HG03460 (cell line): ENCODE data around the gene SDE2.
"Not testable (repeated sequence)": the region's sequence is repeated elsewhere in the genome, so short reads cannot be mapped to it uniquely, and the experiment has no call there.

Source experiments
- ATAC-seq: cut with Tn5 transposase; IDR thresholded peaks from one replicate; pipeline ENCODE4 v1.9.1; 2021; ENCODE audit not compliant: unreplicated experiment

SDE2 gene

DNA sequence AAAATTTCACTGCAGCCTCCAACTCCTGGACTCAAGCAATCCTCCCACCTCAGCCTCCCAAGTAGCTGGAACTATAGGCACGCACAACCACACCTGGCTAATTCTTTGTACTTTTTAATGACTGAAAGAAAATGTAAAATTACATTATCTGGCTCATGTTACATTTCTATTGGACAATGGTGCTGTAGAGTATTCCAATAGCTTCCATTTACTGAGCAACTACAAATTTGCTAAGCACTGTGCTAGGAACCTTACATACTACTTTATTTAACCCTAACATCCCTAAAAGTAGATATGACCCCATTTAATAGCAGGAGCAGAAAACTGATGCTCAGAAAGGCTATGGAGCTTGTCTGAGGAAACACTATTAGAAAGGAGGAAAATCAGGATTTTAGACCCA is 19.7 kb downstream of the SDE2 start:
- no peak for ATAC-seq

DNA sequence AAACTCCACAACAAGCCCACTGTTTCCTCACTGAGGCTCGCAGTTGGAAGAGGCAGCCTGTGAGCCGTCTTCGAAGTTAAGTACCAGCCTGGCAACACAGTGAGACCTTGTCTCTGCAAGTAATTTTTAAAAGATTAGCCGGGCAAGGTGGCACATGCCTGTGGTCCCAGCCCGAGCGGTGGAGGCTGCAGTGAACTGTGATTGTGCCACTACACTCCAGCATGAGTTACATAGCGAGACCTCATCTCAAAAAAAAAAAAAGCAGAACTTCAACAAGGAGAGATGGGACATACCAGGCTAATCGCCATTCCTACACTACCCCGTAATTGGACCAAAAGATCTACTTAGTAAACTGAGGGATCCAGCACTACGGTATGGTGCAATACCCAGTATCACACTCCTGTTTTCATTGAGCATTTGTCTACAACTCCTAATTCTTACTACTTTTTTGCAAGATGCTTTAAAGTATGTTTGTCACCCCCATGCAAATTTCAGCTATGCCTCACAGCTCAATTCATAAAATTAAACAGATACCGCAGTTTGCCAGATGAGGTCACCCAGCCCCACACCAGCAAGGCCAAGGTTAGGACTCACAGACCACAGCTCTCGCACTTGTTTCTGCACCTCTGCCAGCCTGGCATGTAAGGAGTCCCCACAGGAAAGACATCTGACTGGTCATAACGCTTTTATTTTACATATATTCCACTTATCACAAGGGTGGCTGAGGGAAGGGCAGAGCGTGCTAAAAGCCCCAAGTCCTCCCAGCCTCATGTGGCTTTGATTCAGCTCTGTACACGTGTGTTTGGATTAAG is 21.0 kb downstream of the SDE2 start:
- peak; percentile 75 for ATAC-seq

DNA sequence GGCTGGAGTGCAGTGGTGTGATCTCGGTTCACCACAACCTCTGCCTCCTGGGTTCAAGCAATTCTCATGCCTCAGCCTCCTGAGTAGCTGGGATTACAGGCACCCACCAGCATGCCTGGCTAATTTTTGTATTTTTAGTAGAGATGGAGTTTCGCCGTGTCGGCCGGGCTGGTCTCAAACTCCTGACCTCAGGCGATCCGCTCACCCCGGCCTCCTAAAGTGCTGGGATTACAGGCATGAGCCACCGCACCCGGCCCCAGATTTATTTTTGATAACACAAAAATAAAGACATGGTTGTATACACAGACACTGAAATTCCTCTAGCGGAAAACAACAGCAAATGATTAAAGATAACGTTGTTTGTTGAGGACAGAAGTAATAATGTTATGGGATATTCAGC is 24.0 kb downstream of the SDE2 start:
- not testable (repeated sequence) for ATAC-seq

DNA sequence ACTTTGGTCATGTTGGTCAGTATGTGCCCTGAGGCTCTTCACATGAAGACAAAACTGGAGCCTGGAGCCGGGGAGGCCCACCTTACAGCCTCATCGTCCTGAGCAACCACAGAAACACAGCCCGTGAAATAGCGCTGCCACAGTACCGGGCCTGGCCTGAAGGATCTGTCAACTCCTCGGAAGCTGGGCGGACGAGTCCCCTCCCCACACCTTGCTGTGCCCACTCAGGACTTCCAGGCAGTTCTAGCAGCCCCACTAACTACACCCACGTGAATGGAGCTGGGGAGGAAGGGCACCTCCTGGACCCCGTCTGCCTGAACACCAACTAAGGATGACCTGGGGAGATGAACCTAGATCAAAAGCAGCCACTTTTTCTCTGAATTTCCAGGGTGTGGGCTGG is 24.7 kb downstream of the SDE2 start:
- ATAC-seq: no peak

DNA sequence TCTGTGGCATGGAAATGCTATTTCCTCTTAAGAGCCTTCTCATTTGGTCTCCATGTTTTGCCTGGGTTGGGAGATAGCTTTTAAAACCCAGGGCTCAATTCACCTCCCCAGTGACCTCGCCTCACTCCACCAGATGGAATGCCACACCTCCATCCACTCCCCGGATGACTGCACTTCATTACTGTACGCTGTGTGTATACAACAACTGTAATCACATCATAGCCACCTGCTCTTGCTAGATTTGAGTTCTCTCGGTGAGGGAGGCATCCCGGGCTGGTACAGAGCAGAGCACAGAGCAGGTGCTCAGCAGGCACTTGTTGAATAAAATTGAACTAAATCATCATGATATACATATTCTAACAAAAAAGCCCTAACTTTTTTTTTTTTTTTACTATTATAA is 26.0 kb downstream of the SDE2 start:
- ATAC-seq: no peak

DNA sequence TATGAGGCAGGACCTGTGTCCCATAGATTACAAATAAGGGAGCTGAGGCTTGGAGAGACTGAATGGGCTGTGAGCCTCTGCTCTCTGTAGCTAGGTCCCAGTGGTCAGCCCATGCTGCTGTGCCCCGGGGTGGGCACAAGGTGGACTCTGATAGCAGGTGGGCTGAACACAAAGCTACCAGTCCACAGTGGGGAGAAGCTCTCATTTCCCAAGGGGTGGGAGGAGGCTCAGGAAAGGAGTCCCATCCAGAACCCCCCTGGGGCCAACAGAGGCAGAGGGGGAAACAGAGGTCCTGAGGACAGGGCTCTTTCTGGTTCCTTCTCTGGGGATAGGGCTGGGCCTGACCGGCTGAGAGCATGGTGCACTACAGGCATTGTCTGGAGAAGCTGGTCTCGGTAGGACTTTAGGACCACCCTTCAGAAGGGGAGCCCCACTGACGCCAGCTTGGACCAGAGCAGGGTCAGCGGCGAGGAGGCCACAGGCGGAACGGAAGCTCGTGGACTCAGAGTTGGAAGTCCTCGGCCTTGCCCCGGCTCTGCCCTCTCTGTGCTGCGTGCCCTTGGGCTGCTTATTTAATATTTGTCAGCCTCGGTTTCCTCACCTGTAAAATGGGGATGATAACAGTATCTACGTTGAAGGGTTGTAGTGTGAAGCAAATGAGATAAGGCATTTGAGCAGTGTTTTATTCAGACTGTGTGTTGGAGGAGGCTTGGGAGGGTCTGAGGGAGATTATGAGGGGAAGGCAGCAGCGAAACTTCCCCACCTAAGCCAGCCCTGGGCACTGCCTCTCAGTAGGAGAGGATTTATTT is 26.6 kb downstream of the SDE2 start:
- ATAC-seq: no peak

DNA sequence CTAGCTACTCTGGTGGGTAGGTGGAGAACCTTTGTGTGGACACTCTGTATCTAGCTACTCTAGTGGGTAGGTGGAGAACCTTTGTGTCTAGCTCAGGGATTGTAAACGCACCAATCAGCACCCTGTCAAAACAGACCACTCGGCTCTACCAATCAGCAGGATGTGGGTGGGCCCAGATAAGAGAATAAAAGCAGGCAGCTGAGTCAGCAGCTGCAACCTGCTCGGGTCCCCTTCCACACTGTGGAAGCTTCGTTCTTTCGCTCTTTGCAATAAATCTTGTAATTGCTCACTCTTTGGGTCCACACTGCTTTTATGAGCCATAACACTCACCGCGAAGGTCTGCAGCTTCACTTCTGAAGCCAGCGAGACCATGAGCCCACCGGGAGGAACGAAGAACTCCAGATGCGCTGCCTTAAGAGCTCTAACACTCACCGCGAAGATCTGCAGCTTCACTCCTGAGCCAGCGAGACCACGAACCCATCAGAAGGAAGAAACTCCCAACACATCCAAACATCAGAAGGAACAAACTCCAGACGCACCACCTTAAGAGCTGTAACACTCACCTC is 28.5 kb downstream of the SDE2 start:
- ATAC-seq: not testable (repeated sequence)

DNA sequence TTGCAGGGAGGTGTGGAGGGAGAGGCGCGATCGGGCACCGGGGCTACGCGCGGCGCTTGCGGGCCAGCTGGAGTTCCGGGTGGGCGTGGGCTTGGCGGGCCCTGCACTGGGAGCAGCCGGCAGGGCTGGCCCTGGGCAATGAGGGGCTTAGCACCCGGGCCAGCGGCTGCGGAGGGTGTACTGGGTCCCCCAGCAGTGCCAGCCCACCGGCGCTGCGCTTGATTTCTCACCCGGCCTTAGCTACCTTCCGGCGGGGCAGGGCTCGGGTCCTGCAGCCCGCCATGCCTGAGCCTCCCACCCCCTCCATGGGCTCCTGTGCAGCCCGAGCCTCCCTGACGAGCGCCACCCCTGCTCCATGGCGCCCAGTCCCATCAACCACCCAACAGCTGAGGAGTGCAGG is 29.4 kb downstream of the SDE2 start:
- ATAC-seq: not testable (repeated sequence)

DNA sequence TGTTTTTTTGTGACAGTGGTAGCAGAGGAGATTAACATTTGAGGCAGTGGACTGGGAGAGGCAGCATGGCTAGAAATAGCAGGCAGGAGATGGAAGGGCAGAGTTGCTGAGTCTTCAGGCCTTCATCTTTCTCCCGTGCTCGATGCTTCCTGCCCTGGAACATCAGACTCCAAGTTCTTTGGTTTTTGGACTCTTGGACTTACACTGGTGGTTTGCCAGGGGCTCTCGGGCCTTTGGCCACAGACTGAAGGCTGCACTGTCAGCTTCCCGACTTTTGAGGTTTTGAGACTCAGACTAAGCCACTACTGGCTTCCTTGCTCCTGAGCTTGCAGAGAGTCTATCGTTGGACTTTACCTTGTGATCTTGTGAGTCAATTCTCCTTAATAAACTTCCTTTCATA is 33.9 kb downstream of the SDE2 start:
- no peak for ATAC-seq

DNA sequence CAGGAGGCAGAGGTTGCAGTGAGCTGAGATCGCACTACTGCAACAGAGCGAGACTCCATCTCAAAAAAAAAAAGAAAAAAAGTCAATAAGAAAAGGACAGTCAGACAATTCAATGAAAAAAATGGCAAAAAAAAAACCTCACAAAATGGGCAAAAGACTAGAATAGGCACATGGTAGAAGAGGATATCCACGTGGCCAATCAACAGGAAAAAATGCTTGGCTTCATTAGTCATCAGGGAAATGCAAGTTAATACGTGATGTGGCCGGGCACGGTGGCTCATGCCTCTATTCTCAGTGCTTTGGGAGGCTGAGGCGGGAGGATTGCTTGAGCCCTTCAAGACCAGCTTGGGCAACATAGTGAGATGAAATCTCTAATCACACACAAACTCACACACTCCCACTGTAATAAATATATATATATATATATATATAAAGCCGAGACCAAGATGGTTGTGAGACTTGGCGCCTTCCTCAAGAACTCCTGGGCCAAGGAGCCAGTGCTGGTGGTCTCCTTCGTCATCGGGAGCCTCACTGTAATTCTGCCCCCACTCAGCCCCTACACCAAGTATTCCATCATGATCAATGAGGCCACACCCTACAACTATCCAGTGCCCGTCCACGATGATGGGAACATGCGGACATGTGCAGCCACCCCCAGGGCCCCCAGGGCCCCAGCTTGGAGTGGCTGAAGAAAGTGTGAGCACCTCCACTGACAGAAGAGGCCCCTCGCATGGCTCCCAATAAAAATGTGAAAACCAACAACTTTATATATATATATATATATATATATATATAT is 35.2 kb downstream of the SDE2 start:
- no peak for ATAC-seq

DNA sequence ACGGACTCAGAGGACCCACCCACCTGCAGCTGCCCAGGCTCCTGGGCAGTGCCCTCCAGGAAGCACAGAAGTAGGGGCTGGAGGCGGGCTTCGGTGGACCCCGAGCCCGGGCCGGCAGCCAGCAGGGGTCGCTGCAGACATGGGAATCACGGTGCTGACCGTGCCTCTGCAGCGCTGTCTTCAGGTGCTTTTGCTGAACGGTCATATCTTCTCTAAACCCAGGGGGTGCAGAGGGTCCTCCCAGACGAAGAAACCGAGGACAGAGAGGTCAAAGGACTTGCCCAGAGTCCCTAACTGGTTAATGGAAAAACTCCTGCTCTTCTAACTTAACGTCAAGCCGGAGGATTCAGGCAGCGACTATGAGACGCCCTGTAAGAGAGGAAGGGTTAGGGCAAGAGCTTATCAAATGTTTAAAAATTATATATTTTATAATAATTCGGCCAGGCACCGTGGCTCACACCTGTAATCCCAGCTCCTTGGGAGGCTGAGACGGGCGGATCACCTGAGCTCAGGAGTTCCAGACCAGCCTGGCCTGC is 36.6 kb downstream of the SDE2 start:
- peak; percentile 79 for ATAC-seq

DNA sequence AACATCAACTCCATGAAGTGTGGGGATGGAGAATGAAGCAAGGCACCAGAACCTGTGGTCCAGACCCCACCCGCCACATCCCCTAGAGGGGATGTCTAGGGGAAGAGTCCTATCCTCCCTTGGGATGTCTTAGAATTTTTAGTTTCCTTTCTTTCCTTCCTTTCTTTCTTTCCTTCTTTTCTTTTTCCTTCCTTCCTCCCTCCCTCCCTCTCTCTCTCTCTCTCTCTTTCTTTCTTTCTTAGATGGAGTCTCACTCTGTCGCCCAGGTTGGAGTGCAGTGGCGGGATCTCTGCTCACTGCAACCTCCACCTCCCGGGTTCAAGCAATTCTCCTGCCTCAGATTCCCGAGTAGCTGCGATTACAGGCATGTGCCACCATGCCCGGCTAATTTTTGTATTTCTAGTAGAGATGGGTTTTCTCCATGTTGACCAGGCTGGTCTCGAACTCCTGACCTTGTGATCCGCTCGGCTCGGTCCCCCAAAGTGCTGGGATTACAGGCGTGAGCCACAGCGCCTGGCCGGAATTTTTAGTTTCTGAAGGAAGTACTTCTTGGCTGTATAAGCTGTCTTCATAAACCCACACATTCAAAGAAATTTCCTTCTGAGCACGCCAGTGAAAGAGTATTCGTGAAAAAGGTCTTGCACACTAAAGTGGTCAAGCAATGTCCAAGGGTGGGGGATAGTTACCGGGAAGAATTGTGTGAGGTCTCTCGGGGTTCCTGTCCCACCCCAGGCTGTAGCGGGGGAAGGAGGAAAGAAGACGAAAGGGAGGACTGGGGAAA is 37.3 kb downstream of the SDE2 start:
- ATAC-seq: no peak

DNA sequence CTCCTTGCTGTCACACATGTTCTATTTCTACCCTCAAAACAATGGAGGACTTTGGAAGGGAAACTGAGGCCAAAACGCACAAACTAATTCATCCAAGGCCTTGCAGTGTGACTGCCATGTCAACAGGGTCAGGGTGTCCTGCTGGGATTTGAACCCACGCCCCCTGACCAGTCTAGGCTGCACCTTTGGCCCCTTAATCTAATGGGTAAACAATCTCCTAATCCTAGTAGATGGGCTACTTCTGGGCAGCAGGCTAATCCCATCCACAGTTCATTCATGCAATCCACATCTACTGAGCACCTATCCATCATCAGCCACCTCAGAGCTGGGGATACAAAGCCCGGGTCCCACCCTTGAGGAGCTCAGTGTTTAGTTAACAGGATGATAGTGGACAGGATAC is 41.1 kb downstream of the SDE2 start:
- ATAC-seq: no peak

DNA sequence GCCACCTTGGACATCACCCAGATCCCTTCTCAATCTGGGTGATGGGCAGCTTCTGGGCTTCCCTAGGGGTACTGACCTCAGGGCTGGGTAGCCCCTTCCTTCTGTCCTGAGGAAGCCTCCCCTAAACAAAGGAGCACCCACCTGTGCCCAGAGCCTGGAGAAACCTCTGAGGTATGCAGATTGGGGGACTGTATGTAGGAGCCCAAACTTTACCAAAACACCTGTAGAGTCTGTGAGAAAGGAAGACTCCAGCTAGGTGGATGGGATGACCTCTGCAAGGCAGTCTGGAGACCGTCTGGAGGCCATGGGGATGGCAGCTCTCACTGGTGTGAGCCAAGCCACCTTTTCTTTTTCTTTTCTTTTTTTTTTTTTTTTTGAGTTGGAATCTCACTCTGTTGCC is 44.4 kb downstream of the SDE2 start:
- no peak for ATAC-seq

DNA sequence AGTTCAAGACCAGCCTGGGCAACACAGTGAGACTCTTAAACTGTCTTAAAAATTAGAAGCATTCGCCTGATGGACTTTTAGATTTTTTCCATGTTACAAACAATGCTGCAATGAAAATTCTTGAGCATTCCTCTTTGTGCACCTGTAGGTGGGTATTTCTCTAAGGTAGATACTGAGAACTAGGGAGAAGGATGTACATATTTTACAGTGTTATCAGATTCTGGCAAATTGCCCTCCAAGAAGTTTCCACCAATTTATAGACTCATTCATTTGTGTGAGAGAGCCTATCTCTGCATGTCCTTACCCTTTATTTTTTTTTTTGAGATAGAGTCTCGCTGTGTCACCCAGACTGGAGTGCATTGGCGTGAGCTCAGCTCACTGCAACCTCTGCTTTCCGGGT is 45.8 kb downstream of the SDE2 start:
- ATAC-seq: no peak

DNA sequence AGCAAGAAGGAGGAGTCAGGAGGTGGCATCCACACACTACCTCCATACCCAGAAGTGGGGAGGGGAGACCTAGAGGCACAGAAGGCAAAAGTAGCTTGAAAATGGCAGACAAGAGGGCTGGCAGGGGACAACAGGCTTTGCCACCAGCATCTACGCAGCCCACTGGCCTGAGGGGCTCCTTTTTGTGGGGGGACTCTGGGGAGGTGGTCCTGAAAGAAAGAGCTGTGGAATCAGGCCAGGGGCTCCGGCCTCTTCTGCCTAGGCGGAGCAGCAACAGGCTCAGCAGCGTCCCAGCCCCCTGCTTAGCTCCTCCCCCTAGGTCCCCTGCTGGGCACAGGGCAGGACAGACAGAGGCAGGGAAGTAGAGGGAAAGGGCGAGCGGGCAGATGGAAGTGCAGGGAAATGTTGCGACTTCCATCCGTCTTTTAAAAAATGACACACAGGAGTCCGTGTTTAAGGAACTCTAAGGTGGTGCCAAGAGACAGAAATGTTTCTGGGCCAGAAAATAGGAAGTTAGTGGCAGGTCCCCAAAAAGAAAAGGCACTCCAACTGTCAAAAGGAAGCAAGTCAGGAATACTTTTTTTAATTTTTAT is 48.1 kb downstream of the SDE2 start:
- no peak for ATAC-seq

DNA sequence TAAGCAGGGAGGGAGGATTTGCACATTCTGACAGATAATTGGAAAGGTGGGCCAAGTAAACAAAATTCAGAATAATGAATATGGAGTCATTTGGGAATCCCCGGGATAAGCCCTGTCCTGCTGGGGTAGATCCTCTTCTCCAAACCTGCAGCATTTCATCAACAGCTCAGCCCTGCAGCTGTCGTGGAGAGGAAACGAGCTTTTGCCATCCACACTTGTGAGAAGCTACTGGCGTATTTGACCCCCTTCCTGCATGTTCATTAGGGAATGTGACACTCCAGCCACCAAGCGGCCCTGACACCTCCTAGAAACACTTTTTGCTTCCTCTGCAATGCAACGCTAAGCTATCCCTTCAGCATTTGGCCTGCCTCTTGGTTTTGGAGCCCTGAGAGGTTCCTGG is 50.1 kb downstream of the SDE2 start:
- no peak for ATAC-seq

DNA sequence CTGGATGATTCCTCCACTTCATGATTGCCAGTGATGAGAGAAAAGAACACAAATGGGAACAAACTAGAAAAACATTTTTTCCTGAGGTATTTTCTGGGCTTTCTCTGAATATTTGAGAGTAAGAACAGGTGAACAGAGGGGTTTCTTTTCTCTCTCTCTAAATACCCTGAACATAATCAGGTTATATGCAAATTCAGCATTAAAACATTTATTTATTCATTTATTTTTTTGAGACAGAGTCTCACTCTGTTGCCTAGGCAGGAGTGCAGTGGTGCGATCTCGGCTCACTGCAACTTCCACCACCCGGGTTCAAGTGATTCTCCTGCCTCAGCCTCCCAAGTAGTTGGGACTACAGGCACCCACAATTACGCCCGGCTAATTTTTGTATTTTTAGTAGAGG is 52.3 kb downstream of the SDE2 start:
- no peak for ATAC-seq

DNA sequence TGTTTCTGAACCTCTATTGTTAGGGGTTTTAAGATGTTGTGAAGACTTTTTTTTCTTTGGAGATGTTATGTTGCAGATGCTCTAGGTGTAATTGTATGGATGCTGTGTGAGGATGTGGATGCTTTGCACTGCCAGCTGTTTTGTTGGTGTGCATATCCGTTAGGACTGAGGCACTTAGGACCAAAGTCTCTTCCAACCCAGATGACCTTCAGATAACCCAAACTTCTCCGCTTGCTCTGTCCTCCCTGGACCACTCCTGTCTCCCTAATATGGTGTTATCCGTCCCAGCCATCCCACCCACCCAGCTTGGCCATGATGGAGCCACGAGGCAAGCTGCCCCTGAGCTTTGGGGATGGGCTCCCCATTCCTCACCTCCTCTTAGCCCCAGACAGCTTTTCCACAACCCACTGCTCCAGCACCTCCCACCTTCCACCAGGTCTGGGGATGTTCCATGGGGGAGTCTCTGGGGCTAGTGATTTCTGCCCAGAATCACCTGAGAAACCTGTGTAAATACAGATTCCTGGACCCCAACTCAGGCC is 53.0 kb downstream of the SDE2 start:
- ATAC-seq: no peak

DNA sequence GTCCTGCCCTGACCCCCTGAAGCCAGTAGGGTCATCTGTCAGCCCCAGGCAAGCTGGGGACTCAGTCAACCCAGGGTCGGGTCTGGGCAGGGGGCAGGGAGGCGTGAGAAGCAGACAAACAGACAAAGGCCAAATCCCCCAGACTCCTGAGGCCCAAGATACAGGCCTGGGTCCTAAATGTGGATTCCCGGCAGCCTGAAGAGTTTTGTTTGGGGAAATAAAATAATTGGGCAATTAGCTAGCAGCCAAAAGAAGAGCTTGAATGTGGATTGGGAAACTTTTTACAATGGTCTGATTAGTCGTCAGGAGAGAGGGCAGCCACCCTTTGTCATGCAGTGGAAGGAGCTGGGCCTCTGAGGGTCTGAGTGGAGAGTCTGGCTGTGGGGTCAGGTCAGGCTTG is 53.6 kb downstream of the SDE2 start:
- no peak for ATAC-seq
